HepG2 (cell line): ENCODE results near the gene CDC42EP5. TPM values are rescaled to one million over a fixed set of nuclear protein-coding genes. Genes with fewer than 3 reads are reported as not detected.
A peak's percentile ranks its signal among the peaks of the same experiment; 100 is the strongest.

ENCODE experiments used
- ARID2 ChIP-seq: sonication (generic); formaldehyde crosslinking; IDR thresholded peaks from 2 replicates; pipeline ENCODE4 v1.8.1; 2022; ENCODE audit warnings: mild to moderate bottlenecking, missing genetic modification reagents, borderline replicate concordance
- CAMTA2 ChIP-seq: sonication (generic); formaldehyde crosslinking; IDR thresholded peaks from 2 replicates; pipeline ENCODE4 v1.4.0; 2020; ENCODE audit warnings: mild to moderate bottlenecking, missing genetic modification reagents, borderline replicate concordance
- CENPX ChIP-seq: sonication (generic); formaldehyde crosslinking; IDR thresholded peaks from 2 replicates; pipeline ENCODE4 v1.9.0; 2021; ENCODE audit warnings: mild to moderate bottlenecking, missing genetic modification reagents, moderate library complexity
- CHCHD3 ChIP-seq: sonication (generic); formaldehyde crosslinking; IDR thresholded peaks from 2 replicates; pipeline ENCODE4 v1.8.0; 2022; ENCODE audit warnings: mild to moderate bottlenecking, missing genetic modification reagents, moderate library complexity
- DNMT3B ChIP-seq: conservative IDR thresholded peaks from 2 replicates; pipeline ENCODE4 v1.6.1; 2016; ENCODE audit warnings: missing biosample characterization, control low read depth
- ETV6 ChIP-seq: sonication (generic); formaldehyde crosslinking; conservative IDR thresholded peaks from 2 replicates; pipeline ENCODE4 v1.4.0; 2020; ENCODE audit warnings: missing genetic modification reagents
- EZH2 ChIP-seq: conservative IDR thresholded peaks from 2 replicates; pipeline ENCODE4 v1.6.1; 2012; ENCODE audit warnings: mild to moderate bottlenecking, low read depth, low read length, moderate library complexity
- GTF2F1 ChIP-seq: fragments of 150-350 bp; IDR thresholded peaks from 2 replicates; pipeline ENCODE4 v1.6.1; 2014; ENCODE audit warnings: low read length
- HCFC1 ChIP-seq: fragments of 150-350 bp; IDR thresholded peaks from 2 replicates; pipeline ENCODE4 v1.6.1; 2014; ENCODE audit warnings: low read depth, low read length
- IKZF1 ChIP-seq: fragments of 450-650 bp; IDR thresholded peaks from 2 replicates; pipeline ENCODE4 v1.7.1; 2016
- JUN ChIP-seq: sonication (generic); formaldehyde crosslinking; IDR thresholded peaks from 2 replicates; pipeline ENCODE4 v1.4.0; 2020; ENCODE audit warnings: mild to moderate bottlenecking, missing genetic modification reagents
- JUNB ChIP-seq: sonication (generic); formaldehyde crosslinking; IDR thresholded peaks from 2 replicates; pipeline ENCODE4 v1.8.0; 2022; ENCODE audit warnings: missing genetic modification reagents, mild to moderate bottlenecking, borderline replicate concordance
- KDM5A ChIP-seq: fragments of 200-600 bp; sonication (generic); IDR thresholded peaks from 2 replicates; pipeline ENCODE4 v1.7.0; 2018; ENCODE audit warnings: antibody characterized with exemption, mild to moderate bottlenecking, low read length, borderline replicate concordance
- MYNN ChIP-seq: sonication (generic); formaldehyde crosslinking; IDR thresholded peaks from 2 replicates; pipeline ENCODE4 v1.4.0; 2020; ENCODE audit warnings: mild to moderate bottlenecking, low read depth, missing genetic modification reagents
- NBN ChIP-seq: fragments of 450-650 bp; conservative IDR thresholded peaks from 2 replicates; pipeline ENCODE4 v1.6.1; 2017
- PHF5A ChIP-seq: IDR thresholded peaks from one replicate; pipeline ENCODE4 v1.6.1; 2018; ENCODE audit warnings: low read depth, missing genetic modification reagents; ENCODE audit not compliant: unreplicated experiment
- STAT5B ChIP-seq: sonication (generic); formaldehyde crosslinking; IDR thresholded peaks from 2 replicates; pipeline ENCODE4 v1.4.0; 2020; ENCODE audit warnings: missing genetic modification reagents
- YEATS2 ChIP-seq: sonication (generic); formaldehyde crosslinking; IDR thresholded peaks from 2 replicates; pipeline ENCODE4 v1.4.0; 2020; ENCODE audit warnings: missing genetic modification reagents, borderline replicate concordance
- ZBTB7A ChIP-seq: sonication (generic); formaldehyde crosslinking; IDR thresholded peaks from 2 replicates; pipeline ENCODE4 v1.8.0; 2022; ENCODE audit warnings: mild to moderate bottlenecking, missing genetic modification reagents
- ZFX ChIP-seq: sonication (generic); formaldehyde crosslinking; IDR thresholded peaks from 2 replicates; pipeline ENCODE4 v1.4.0; 2020; ENCODE audit warnings: mild to moderate bottlenecking, low read depth, missing genetic modification reagents, moderate library complexity
- ZMYM2 ChIP-seq: sonication (generic); formaldehyde crosslinking; IDR thresholded peaks from 2 replicates; pipeline ENCODE4 v1.8.0; 2022; ENCODE audit warnings: mild to moderate bottlenecking, missing genetic modification reagents
- ZNF263 ChIP-seq: sonication (generic); formaldehyde crosslinking; IDR thresholded peaks from 2 replicates; pipeline ENCODE4 v1.4.0; 2020; ENCODE audit warnings: missing genetic modification reagents
- ZNF430 ChIP-seq: sonication (generic); formaldehyde crosslinking; IDR thresholded peaks from 2 replicates; pipeline ENCODE4 v1.9.0; 2021; ENCODE audit warnings: mild to moderate bottlenecking, missing genetic modification reagents
- ZNF615 ChIP-seq: sonication (generic); formaldehyde crosslinking; IDR thresholded peaks from 2 replicates; pipeline ENCODE4 v1.5.0; 2020; ENCODE audit warnings: mild to moderate bottlenecking, missing genetic modification reagents, borderline replicate concordance
- ZNF713 ChIP-seq: sonication (generic); formaldehyde crosslinking; IDR thresholded peaks from 2 replicates; pipeline ENCODE4 v1.4.0; 2020; ENCODE audit warnings: mild to moderate bottlenecking, missing genetic modification reagents
- ZNF747 ChIP-seq: sonication (generic); formaldehyde crosslinking; IDR thresholded peaks from 2 replicates; pipeline ENCODE4 v1.8.1; 2023; ENCODE audit warnings: missing genetic modification reagents, mild to moderate bottlenecking, borderline replicate concordance
- ZSCAN21 ChIP-seq: sonication (generic); formaldehyde crosslinking; IDR thresholded peaks from 2 replicates; pipeline ENCODE4 v1.8.0; 2022; ENCODE audit warnings: mild to moderate bottlenecking, missing genetic modification reagents, moderate library complexity, borderline replicate concordance
- ZSCAN22 ChIP-seq: sonication (generic); formaldehyde crosslinking; IDR thresholded peaks from 2 replicates; pipeline ENCODE4 v1.4.0; 2020; ENCODE audit warnings: mild to moderate bottlenecking, missing genetic modification reagents
- ZZZ3 ChIP-seq: sonication (generic); formaldehyde crosslinking; IDR thresholded peaks from 2 replicates; pipeline ENCODE4 v1.4.0; 2020; ENCODE audit warnings: missing genetic modification reagents, mild to moderate bottlenecking, borderline replicate concordance
- polyA plus RNA-seq, 8 experiments: library from polyadenylated mRNA; depleted of rRNA in 3 of 8; stranded (reverse) in 7 of 8; unstranded in 1 of 8; fragments of >200 nt; fragmentation: Illumina TruSeq in 4 of 8; extraction: Trizol in 4 of 8; gene quantifications; 2 replicates each; pipeline versions ENCODE4 v1.2.1 to v1.2.3, GENCODE V29; 2011 to 2016; ENCODE audit warnings: low read depth in 4 of 8, missing spikeins in 1 of 8, mixed read lengths in 1 of 8; ENCODE audit not compliant: insufficient read depth in 1 of 8
- total RNA-seq, 5 experiments: library from RNA; depleted of rRNA; stranded (reverse); fragments of >200 nt; fragmentation: Illumina TruSeq; extraction: Trizol; gene quantifications; 2 replicates each; pipeline ENCODE4 v1.2.3, GENCODE V29; 2016; ENCODE audit warnings: low read depth in 1 of 5
- TF ChIP-seq, protein P1 (sequence below): sonication (generic); formaldehyde crosslinking; IDR thresholded peaks from 2 replicates; pipeline ENCODE4 v1.4.0; 2020; ENCODE audit warnings: missing genetic modification reagents, borderline replicate concordance
- TF ChIP-seq, protein P2 (sequence below): sonication (generic); formaldehyde crosslinking; IDR thresholded peaks from 2 replicates; pipeline ENCODE4 v1.5.0; 2020; ENCODE audit warnings: missing genetic modification reagents

The CDC42EP5 gene
- total and polyA plus RNA-seq, 2 of the 13 experiments (the other 11 are each of a cell fraction or from before 2014, with no cell fraction given) = 0.41 to 1.6 TPM

DNA sequence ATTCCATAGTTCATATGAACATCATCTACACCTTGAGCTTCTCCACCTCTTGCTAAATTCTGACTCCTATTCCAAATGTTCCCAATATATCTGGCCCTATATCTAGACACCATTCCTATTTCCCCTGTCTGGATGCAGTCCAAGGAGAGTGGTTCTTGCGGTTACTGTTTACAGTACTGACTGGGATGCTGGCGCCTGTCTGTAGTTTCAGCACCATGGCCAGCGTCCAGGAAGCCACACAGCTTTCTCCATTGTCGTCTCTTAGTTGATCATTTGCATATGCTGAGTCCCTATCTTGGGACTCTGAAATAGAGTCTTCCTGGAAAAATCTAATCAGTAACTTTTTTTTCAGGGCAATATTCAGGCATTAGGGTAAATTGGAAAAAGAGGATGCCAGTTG is 44.4 kb upstream of the CDC42EP5 start (continued):
- no peak for TF ChIP-seq NBN
- TF ChIP-seq ZNF615 = no peak
- no peak for TF ChIP-seq JUN (CRISPR knock-in tag)
- no peak for TF ChIP-seq PHF5A (CRISPR knock-in tag)
- TF ChIP-seq KDM5A = no peak
- no peak for TF ChIP-seq ZNF747 (CRISPR knock-in tag)
- no peak for TF ChIP-seq ARID2 (CRISPR knock-in tag)
- TF ChIP-seq ZFX = no peak
- no peak for TF ChIP-seq YEATS2 (CRISPR knock-in tag)
- no peak for TF ChIP-seq ZZZ3 (CRISPR knock-in tag)
- TF ChIP-seq HCFC1 = no peak
- TF ChIP-seq GTF2F1 = no peak
- TF ChIP-seq ZNF263 (CRISPR knock-in tag) = no peak
- TF ChIP-seq DNMT3B (CRISPR knock-in tag) = peak; percentile 97
- TF ChIP-seq ZSCAN22 (CRISPR knock-in tag) = no peak
- TF ChIP-seq ZNF713 = no peak
- TF ChIP-seq ZSCAN21 = 0 out of 2 replicates have a peak, but pooled peaks have one; percentile 59
- TF ChIP-seq, protein P1, sequence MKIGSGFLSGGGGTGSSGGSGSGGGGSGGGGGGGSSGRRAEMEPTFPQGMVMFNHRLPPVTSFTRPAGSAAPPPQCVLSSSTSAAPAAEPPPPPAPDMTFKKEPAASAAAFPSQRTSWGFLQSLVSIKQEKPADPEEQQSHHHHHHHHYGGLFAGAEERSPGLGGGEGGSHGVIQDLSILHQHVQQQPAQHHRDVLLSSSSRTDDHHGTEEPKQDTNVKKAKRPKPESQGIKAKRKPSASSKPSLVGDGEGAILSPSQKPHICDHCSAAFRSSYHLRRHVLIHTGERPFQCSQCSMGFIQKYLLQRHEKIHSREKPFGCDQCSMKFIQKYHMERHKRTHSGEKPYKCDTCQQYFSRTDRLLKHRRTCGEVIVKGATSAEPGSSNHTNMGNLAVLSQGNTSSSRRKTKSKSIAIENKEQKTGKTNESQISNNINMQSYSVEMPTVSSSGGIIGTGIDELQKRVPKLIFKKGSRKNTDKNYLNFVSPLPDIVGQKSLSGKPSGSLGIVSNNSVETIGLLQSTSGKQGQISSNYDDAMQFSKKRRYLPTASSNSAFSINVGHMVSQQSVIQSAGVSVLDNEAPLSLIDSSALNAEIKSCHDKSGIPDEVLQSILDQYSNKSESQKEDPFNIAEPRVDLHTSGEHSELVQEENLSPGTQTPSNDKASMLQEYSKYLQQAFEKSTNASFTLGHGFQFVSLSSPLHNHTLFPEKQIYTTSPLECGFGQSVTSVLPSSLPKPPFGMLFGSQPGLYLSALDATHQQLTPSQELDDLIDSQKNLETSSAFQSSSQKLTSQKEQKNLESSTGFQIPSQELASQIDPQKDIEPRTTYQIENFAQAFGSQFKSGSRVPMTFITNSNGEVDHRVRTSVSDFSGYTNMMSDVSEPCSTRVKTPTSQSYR (CRISPR knock-in tag) = peak; percentile 21; the same call in 1 of the 2 replicates
- no peak for TF ChIP-seq CAMTA2 (CRISPR knock-in tag)
- peak; percentile 73; the same call in 1 of the 2 replicates for TF ChIP-seq ETV6 (CRISPR knock-in tag)
- TF ChIP-seq ZNF430 (CRISPR knock-in tag) = peak; percentile 38; the same call in 1 of the 2 replicates
- TF ChIP-seq CHCHD3 (CRISPR knock-in tag) = no peak
- TF ChIP-seq EZH2 = no peak
- TF ChIP-seq, protein P2, sequence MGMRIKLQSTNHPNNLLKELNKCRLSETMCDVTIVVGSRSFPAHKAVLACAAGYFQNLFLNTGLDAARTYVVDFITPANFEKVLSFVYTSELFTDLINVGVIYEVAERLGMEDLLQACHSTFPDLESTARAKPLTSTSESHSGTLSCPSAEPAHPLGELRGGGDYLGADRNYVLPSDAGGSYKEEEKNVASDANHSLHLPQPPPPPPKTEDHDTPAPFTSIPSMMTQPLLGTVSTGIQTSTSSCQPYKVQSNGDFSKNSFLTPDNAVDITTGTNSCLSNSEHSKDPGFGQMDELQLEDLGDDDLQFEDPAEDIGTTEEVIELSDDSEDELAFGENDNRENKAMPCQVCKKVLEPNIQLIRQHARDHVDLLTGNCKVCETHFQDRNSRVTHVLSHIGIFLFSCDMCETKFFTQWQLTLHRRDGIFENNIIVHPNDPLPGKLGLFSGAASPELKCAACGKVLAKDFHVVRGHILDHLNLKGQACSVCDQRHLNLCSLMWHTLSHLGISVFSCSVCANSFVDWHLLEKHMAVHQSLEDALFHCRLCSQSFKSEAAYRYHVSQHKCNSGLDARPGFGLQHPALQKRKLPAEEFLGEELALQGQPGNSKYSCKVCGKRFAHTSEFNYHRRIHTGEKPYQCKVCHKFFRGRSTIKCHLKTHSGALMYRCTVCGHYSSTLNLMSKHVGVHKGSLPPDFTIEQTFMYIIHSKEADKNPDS (CRISPR knock-in tag) = no peak
- no peak for TF ChIP-seq IKZF1
- no peak for TF ChIP-seq CENPX (CRISPR knock-in tag)
- TF ChIP-seq ZMYM2 = no peak
- no peak for TF ChIP-seq STAT5B (CRISPR knock-in tag)
- no peak for TF ChIP-seq JUNB (CRISPR knock-in tag)
- no peak for TF ChIP-seq MYNN
- no peak for TF ChIP-seq ZBTB7A (CRISPR knock-in tag)
